Natural killer cell (primary cell): ENCODE measurements around the gene SLC26A9. TPM values are rescaled to one million over a fixed set of nuclear protein-coding genes. Genes with fewer than 3 reads are reported as not detected.

Experiments used
- ATAC-seq, 3 donors: fragments of 150-1000 bp in 2 of 3; fragments of 200-7000 bp in 1 of 3; cut with Tn5 transposase; 1 replicate in 1 of 3; 2 replicates in 2 of 3; pipeline ENCODE4 v1.10.0; 2021; ENCODE audit warnings: mild to moderate bottlenecking in 2 of 3, moderate library complexity in 2 of 3
- DNase-seq, 2 donors: peaks; one replicate each; pipeline versions ENCODE4 v3.0.0 to v3.0.0-alpha.2; 2013 to 2021; ENCODE audit warnings: mixed read lengths in 1 of 2
- H3K27ac ChIP-seq: one replicate; pipeline ENCODE4 v1.5.1; 2013; ENCODE audit warnings: mild to moderate bottlenecking, low read length
- H3K27me3 ChIP-seq: one replicate; pipeline ENCODE4 v1.6.1; 2013; ENCODE audit warnings: low read length; ENCODE audit not compliant: control insufficient read depth, insufficient read depth
- H3K36me3 ChIP-seq: one replicate; pipeline ENCODE4 v1.6.1; 2013; ENCODE audit warnings: low read length; ENCODE audit not compliant: control insufficient read depth, insufficient read depth
- H3K4me1 ChIP-seq: one replicate; pipeline ENCODE4 v1.6.1; 2013; ENCODE audit warnings: low read length; ENCODE audit not compliant: control insufficient read depth, insufficient read depth
- H3K4me3 ChIP-seq: one replicate; pipeline ENCODE4 v1.5.1; 2013; ENCODE audit warnings: low read length
- H3K9me3 ChIP-seq: one replicate; pipeline ENCODE4 v1.6.1; 2013; ENCODE audit warnings: low read length; ENCODE audit not compliant: control insufficient read depth, insufficient read depth
- H3K27ac Mint-ChIP-seq, 2 donors: one replicate each; pipeline ENCODE4 v1.8.0; 2022; ENCODE audit warnings: mild to moderate bottlenecking in 2 of 2, mixed read lengths in 2 of 2, moderate library complexity in 1 of 2
- H3K27me3 Mint-ChIP-seq, 2 donors: one replicate each; pipeline ENCODE4 v1.8.0; 2022; ENCODE audit warnings: low read depth in 2 of 2, mixed read lengths in 2 of 2
- H3K36me3 Mint-ChIP-seq: one replicate; pipeline ENCODE4 v1.8.0; 2022; ENCODE audit warnings: mixed read lengths
- H3K4me1 Mint-ChIP-seq, 2 donors: one replicate each; pipeline ENCODE4 v1.8.0; 2022; ENCODE audit warnings: mixed read lengths in 2 of 2
- H3K4me3 Mint-ChIP-seq: one replicate; pipeline ENCODE4 v1.8.0; 2022; ENCODE audit warnings: mild to moderate bottlenecking, moderate library complexity, mixed read lengths
- H3K9me3 Mint-ChIP-seq, 2 donors: one replicate each; pipeline ENCODE4 v1.8.0; 2022; ENCODE audit warnings: mixed read lengths in 2 of 2
- CTCF ChIP-seq: fragments of 200-600 bp; IDR thresholded peaks from one replicate; pipeline ENCODE4 v1.8.0; 2022; ENCODE audit warnings: antibody characterized with exemption
- WGBS: methylation state at CpG from one replicate; pipeline ENCODE4 v1.1.7; 2013; ENCODE audit warnings: missing lambda C conversion rate; ENCODE audit not compliant: insufficient coverage; 5-methylcytosine and 5-hydroxymethylcytosine counted together
- intact Hi-C: fragments of 100-400 bp; cut with micrococcal nuclease; formaldehyde crosslinking; loops from one replicate; pipeline ENCODE4 v1.14.2; 2022
- total RNA-seq, 4 donors: library from RNA; stranded (reverse); fragments of 120-200 nt in 1 of 4; gene quantifications; one replicate each; pipeline versions ENCODE4 v1.2.3 to v1.2.4, GENCODE V29; 2013 to 2022

The SLC26A9 gene
- total RNA-seq, 3 donors from 2014 or later (not counting 1 experiment from before 2014, with no cell fraction given), result not detected

- no peaks in the 10 kb centered on the region for H3K9me3 Mint-ChIP-seq
- Histone ChIP-seq H3K27me3 (no peaks in the 10 kb centered on the region), H3K36me3 (no peaks in the 10 kb centered on the region), H3K27ac (no peak overlapping the region), H3K9me3 (no peaks in the 10 kb centered on the region), H3K4me1 (peaks cover 7% of the 10 kb centered on the region), H3K4me3 (no peak overlapping the region)
- no peaks in the 10 kb centered on the region for H3K36me3 Mint-ChIP-seq
- 55% methylated on average over 10 of the region's 10 CpGs for WGBS
- intact Hi-C loops, result no loop called here
- no peak overlapping the region for H3K27ac Mint-ChIP-seq
- H3K27me3 Mint-ChIP-seq, result peaks cover 0 to 3% of the 10 kb centered on the region in 2 donors
- no peaks in the 10 kb centered on the region for H3K4me1 Mint-ChIP-seq
- no peak for TF ChIP-seq CTCF
- H3K4me3 Mint-ChIP-seq, result no peak overlapping the region
- DNase-seq (no peak), ATAC-seq (no peak)
Observed at GRCh38 chr1:205915354-205915990, 27.8 kb downstream of the SLC26A9 start.

- Mint-ChIP-seq H3K27ac (no peak overlapping the region), H3K9me3 (no peaks in the 10 kb centered on the region), H3K4me1 (no peaks in the 10 kb centered on the region), H3K27me3 (peaks cover 0 to 3% of the 10 kb centered on the region in 2 donors), H3K4me3 (no peak overlapping the region), H3K36me3 (no peaks in the 10 kb centered on the region)
- H3K4me1 ChIP-seq, result peaks cover 7% of the 10 kb centered on the region
- intact Hi-C loops, result no loop called here
- no peaks in the 10 kb centered on the region for H3K27me3 ChIP-seq
- no peak overlapping the region for H3K27ac ChIP-seq
- DNase-seq (no peak), ATAC-seq (no peak)
- H3K36me3 ChIP-seq, result no peaks in the 10 kb centered on the region
- no peak overlapping the region for H3K4me3 ChIP-seq
- 86% methylated on average over 7 of the region's 7 CpGs for WGBS
- H3K9me3 ChIP-seq, result no peaks in the 10 kb centered on the region
- TF ChIP-seq CTCF, result no peak
Observed at GRCh38 chr1:205914730-205915129, 28.5 kb downstream of the SLC26A9 start.

GRCh38 chr1:205914155-205914507 is 29.1 kb downstream of the SLC26A9 start:
- Mint-ChIP-seq H3K36me3 (no peaks in the 10 kb centered on the region), H3K27me3 (peaks cover 0 to 3% of the 10 kb centered on the region in 2 donors), H3K9me3 (no peaks in the 10 kb centered on the region), H3K27ac (no peak overlapping the region), H3K4me1 (no peaks in the 10 kb centered on the region), H3K4me3 (no peak overlapping the region)
- TF ChIP-seq CTCF, result no peak
- H3K4me3 ChIP-seq, result no peak overlapping the region
- H3K27me3 ChIP-seq, result no peaks in the 10 kb centered on the region
- no peaks in the 10 kb centered on the region for H3K36me3 ChIP-seq
- DNase-seq (no peak), ATAC-seq (no peak)
- intact Hi-C loops, result no loop called here
- WGBS, result 100% methylated on average over 2 of the region's 2 CpGs
- H3K27ac ChIP-seq, result no peak overlapping the region
- no peaks in the 10 kb centered on the region for H3K9me3 ChIP-seq
- H3K4me1 ChIP-seq, result peaks cover 7% of the 10 kb centered on the region
